ENCODE results near the gene UNK.

DNA sequence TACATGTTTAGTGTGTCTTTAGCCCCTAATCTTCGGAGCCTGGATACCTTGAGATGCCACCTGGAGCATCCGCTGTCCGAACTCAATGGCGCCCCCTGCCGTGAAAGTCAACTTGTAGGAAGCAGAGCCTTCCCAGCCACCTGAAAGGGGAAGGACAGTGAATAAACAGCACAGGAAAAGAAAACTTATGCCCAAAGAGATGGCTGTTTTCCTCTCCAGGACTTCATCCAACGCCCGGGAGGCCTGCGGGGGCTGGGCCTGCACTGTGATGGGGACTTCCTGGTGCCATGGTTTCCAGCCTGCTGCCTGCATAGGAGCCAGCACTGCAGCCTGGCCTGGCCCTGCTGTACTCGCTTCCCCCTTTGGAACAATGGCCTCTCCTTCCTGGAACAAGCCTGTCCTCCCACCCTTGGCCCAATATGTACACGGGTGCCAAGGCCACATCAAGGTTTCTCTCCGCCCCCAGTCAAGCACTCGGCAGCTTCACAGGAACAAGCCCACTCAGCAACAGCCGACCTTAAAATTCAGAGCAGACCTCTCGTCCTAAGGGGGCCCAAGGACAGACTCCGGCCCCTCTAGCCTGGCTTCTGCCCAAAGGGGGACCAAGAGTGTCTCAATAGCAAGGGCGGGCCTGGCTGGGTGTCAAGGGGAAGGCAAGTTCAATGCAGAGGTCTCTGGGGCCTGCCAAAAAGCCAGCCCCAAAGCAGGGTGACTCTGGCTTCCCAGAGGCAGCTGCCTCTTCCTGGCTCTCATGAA is 64.1 kb downstream of the UNK start:
- TF ChIP-seq, protein P1, sequence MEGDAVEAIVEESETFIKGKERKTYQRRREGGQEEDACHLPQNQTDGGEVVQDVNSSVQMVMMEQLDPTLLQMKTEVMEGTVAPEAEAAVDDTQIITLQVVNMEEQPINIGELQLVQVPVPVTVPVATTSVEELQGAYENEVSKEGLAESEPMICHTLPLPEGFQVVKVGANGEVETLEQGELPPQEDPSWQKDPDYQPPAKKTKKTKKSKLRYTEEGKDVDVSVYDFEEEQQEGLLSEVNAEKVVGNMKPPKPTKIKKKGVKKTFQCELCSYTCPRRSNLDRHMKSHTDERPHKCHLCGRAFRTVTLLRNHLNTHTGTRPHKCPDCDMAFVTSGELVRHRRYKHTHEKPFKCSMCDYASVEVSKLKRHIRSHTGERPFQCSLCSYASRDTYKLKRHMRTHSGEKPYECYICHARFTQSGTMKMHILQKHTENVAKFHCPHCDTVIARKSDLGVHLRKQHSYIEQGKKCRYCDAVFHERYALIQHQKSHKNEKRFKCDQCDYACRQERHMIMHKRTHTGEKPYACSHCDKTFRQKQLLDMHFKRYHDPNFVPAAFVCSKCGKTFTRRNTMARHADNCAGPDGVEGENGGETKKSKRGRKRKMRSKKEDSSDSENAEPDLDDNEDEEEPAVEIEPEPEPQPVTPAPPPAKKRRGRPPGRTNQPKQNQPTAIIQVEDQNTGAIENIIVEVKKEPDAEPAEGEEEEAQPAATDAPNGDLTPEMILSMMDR (IDR thresholded peaks at IDR 0.05; ENCODE audit: low read depth, low read length, missing input control): peak; percentile 50
- TF ChIP-seq RAD21 (IDR thresholded peaks at IDR 0.05) (peak; percentile 31 to 64), YY1 (IDR thresholded peaks at IDR 0.05) (peak; percentile 46), FOXA1 (IDR thresholded peaks at IDR 0.05) (no peak), SP1 (IDR thresholded peaks at IDR 0.05) (peak; percentile 47), RXRA (IDR thresholded peaks at IDR 0.05) (no peak), EGR1 (IDR thresholded peaks at IDR 0.05; ENCODE audit: low read depth in 2 of 2) (no peak), JUND (IDR thresholded peaks at IDR 0.05) (no peak), TAF1 (conservative IDR thresholded peaks at IDR 0.05) (no peak), GABPA (IDR thresholded peaks at IDR 0.05 in 1 of 2, conservative IDR thresholded peaks at IDR 0.05 in 1 of 2) (no peak), HNF4A (conservative IDR thresholded peaks at IDR 0.05) (no peak)
- TF ChIP-seq, protein P2, sequence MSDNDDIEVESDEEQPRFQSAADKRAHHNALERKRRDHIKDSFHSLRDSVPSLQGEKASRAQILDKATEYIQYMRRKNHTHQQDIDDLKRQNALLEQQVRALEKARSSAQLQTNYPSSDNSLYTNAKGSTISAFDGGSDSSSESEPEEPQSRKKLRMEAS (IDR thresholded peaks at IDR 0.05): no peak
- TF ChIP-seq, protein P3, sequence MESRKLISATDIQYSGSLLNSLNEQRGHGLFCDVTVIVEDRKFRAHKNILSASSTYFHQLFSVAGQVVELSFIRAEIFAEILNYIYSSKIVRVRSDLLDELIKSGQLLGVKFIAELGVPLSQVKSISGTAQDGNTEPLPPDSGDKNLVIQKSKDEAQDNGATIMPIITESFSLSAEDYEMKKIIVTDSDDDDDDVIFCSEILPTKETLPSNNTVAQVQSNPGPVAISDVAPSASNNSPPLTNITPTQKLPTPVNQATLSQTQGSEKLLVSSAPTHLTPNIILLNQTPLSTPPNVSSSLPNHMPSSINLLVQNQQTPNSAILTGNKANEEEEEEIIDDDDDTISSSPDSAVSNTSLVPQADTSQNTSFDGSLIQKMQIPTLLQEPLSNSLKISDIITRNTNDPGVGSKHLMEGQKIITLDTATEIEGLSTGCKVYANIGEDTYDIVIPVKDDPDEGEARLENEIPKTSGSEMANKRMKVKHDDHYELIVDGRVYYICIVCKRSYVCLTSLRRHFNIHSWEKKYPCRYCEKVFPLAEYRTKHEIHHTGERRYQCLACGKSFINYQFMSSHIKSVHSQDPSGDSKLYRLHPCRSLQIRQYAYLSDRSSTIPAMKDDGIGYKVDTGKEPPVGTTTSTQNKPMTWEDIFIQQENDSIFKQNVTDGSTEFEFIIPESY (IDR thresholded peaks at IDR 0.05): no peak
- TF ChIP-seq, protein P4, sequence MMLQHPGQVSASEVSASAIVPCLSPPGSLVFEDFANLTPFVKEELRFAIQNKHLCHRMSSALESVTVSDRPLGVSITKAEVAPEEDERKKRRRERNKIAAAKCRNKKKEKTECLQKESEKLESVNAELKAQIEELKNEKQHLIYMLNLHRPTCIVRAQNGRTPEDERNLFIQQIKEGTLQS (IDR thresholded peaks at IDR 0.05): no peak
